WERI-Rb-1 (cell line): Measurements from ENCODE around the gene ARHGAP26.

Experiments
- DNase-seq: peaks from one replicate; pipeline ENCODE4 v3.0.0-alpha.2; 2020
- H3K27ac ChIP-seq: fragments of 250-450 bp; sonication (Bioruptor Pico); 2 replicates; pipeline ENCODE4 v1.5.1; 2020; ENCODE audit warnings: mild to moderate bottlenecking, moderate library complexity
- H3K27me3 ChIP-seq: fragments of 250-450 bp; sonication (Bioruptor Pico); 2 replicates; pipeline ENCODE4 v1.5.1; 2021; ENCODE audit warnings: mild to moderate bottlenecking, low read depth, moderate library complexity; ENCODE audit not compliant: insufficient read depth, severe bottlenecking
- H3K36me3 ChIP-seq: fragments of 250-450 bp; sonication (Bioruptor Pico); 2 replicates; pipeline ENCODE4 v1.5.1; 2020; ENCODE audit warnings: mild to moderate bottlenecking, moderate library complexity
- H3K4me3 ChIP-seq: 2 replicates; pipeline ENCODE4 v1.5.1; 2011; ENCODE audit warnings: low read depth, mild to moderate bottlenecking, control low read depth, low read length
- H3K9me3 ChIP-seq: fragments of 250-450 bp; sonication (Bioruptor Pico); 2 replicates; pipeline ENCODE4 v1.5.1; 2021; ENCODE audit warnings: mild to moderate bottlenecking, moderate library complexity; ENCODE audit not compliant: severe bottlenecking
- CTCF ChIP-seq: IDR thresholded peaks from 2 replicates; pipeline ENCODE4 v1.5.1; 2011; ENCODE audit warnings: low read depth, mild to moderate bottlenecking, control low read depth, inconsistent platforms, low read length

Gene ARHGAP26

GRCh38 chr5:143235423-143235822 is 465.2 kb downstream of the ARHGAP26 start:
- Histone ChIP-seq H3K27ac (no peak overlapping the region), H3K4me3 (no peak overlapping the region), H3K36me3 (no peaks in the 10 kb centered on the region), H3K27me3 (no peaks in the 10 kb centered on the region), H3K9me3 (no peaks in the 10 kb centered on the region)
- DNase-seq: no peak
- TF ChIP-seq CTCF: no peak

GRCh38 chr5:143236682-143237081 is 466.5 kb downstream of the ARHGAP26 start:
- DNase-seq: no peak
- no peaks in the 10 kb centered on the region for H3K36me3 ChIP-seq
- TF ChIP-seq CTCF: no peak
- no peak overlapping the region for H3K4me3 ChIP-seq
- no peaks in the 10 kb centered on the region for H3K27me3 ChIP-seq
- no peaks in the 10 kb centered on the region for H3K9me3 ChIP-seq
- H3K27ac ChIP-seq: no peak overlapping the region

- Histone ChIP-seq H3K27ac (no peak overlapping the region), H3K36me3 (no peaks in the 10 kb centered on the region), H3K4me3 (no peak overlapping the region), H3K9me3 (no peaks in the 10 kb centered on the region), H3K27me3 (no peaks in the 10 kb centered on the region)
- no peak for DNase-seq
- no peak for TF ChIP-seq CTCF
These were observed 467.5 kb downstream of the ARHGAP26 start for GRCh38 chr5:143237664-143238063.

- no peaks in the 10 kb centered on the region for H3K36me3 ChIP-seq
- DNase-seq: no peak
- no peaks in the 10 kb centered on the region for H3K27me3 ChIP-seq
- no peak overlapping the region for H3K27ac ChIP-seq
- no peaks in the 10 kb centered on the region for H3K9me3 ChIP-seq
- TF ChIP-seq CTCF: no peak
- H3K4me3 ChIP-seq: no peak overlapping the region
These were observed 468.4 kb downstream of the ARHGAP26 start for GRCh38 chr5:143238620-143239019.

- TF ChIP-seq CTCF: no peak
- no peaks in the 10 kb centered on the region for H3K27me3 ChIP-seq
- H3K36me3 ChIP-seq: no peaks in the 10 kb centered on the region
These were observed 469.8 kb downstream of the ARHGAP26 start for GRCh38 chr5:143239882-143240518.

GRCh38 chr5:143241892-143242291 is 471.7 kb downstream of the ARHGAP26 start:
- no peak for TF ChIP-seq CTCF
- Histone ChIP-seq H3K27me3 (no peaks in the 10 kb centered on the region), H3K27ac (no peak overlapping the region), H3K4me3 (no peak overlapping the region), H3K9me3 (no peaks in the 10 kb centered on the region), H3K36me3 (no peaks in the 10 kb centered on the region)
- no peak for DNase-seq

More at GRCh38 chr5:143239882-143240518, 469.8 kb downstream of the ARHGAP26 start:
- DNase-seq: no peak
- H3K9me3 ChIP-seq: no peaks in the 10 kb centered on the region
- H3K27ac ChIP-seq: no peak overlapping the region
- no peak overlapping the region for H3K4me3 ChIP-seq
